GM23248 (cell line): Measurements from ENCODE around the gene DYSF.

Source experiments
- EZH2 ChIP-seq: fragments of 200-600 bp; sonication (generic); IDR thresholded peaks from 2 replicates; pipeline ENCODE4 v1.6.1; 2018; ENCODE audit warnings: antibody characterized with exemption, mild to moderate bottlenecking; ENCODE audit not compliant: insufficient read depth, poor library complexity, severe bottlenecking
- EZH2phosphoT487 ChIP-seq: fragments of 200-600 bp; sonication (generic); IDR thresholded peaks from 2 replicates; pipeline ENCODE4 v1.6.1; 2018; ENCODE audit warnings: antibody characterized with exemption, moderate library complexity, mild to moderate bottlenecking, low read depth; ENCODE audit not compliant: insufficient read depth

DNA sequence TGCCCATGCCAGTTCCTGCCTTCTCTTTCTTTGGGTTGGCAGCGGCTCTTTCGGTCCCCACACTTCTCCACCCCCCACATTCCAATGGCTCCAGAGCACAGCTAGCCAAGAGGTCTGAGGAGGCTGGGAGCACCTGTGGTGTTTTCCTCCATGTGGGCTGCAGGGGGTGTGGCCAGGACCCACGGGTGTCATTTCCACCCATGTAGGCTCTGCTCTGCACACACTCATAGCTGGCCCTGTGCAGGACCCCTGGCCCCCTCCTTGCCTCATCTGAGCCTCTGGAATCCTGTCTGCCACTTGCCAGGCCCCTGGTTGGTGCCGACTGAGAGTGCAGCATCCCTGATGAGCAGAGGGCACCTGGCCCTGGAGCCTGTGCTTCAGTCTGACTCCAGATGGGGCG is 46.3 kb downstream of the DYSF start:
- TF ChIP-seq EZH2, result no peak
- no peak for TF ChIP-seq EZH2phosphoT487
